Measurements from ENCODE around the gene ETHE1.
"Not testable (repeated sequence)": the region's sequence is repeated elsewhere in the genome, so short reads cannot be mapped to it uniquely, and the experiment has no call there.

ETHE1 gene

DNA sequence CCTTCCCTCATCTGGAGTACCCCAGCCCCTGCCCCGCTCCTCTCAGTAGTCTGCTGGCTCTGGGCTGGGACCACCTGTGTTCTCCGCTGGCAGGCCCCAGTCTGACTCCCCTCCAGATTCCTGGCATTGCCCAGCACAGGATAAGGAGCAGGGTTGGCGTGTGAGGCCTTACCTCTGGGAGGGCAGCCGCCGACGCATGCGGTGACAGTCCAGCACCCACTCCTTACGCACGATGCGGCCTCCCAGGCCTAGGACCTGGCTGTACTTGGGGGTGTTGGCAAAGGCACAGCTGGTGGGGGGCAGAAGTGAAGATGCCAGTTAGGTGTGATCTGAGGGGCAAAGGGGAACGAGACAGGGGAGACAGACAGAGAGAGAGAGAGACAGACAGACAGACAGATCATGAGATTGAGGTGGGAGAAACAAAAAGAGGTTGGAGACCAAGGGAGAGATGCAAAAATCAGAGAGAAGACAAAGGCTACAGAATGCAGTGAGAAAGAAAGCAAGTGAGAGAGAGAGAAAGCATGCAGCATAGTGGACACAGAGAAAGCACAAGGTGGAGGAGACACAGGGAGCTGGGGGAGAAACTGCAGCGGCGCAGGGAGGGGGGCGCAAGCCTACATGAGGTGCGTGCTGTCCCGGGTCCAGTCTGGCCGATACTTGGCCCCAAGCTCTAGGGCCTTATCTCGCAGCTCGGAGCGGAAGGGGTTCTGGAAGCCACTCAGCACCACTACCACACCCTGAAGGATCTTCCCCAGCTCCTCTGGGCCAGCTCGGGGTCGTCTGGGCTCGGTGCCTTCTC is 24.6 kb upstream of the ETHE1 start:
- no peak for DNase-seq

DNA sequence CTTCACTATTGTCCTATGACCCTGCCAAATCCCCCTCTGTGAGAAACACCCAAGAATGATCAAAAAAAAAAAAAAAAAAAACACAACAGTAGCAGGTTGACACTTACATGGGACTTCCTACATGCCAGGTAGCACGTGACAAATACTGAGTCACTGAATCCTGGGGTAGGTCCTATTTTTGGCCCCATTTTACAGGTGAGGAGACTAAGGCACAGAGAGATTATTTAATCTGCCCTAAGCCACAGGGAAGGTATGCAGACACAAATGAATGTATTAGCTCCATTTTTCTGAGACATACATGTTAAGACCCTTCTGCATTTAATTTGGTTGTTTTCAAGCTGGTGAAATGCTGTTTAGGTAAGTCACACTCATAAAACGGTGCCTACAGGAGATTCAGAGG is 21.7 kb upstream of the ETHE1 start:
- no peak for DNase-seq

DNA sequence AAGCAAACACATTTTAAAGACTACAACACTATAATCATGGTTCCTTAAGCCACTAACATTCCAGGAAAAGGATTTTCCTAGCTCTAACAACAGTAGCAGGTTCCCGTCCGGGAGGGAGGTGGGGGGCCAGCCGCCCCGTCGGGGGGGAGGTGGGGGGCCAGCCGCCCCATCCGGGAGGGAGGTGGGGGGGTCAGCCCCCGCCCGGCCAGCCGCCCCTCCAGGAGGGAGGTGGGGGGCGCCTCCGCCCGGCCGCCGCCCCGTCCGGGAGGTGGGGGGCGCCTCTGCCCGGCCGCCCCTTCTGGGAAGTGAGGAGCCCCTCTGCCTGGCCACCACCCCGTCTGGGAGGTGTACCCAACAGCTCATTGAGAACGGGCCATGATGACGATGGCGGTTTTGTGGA is 20.9 kb upstream of the ETHE1 start:
- DNase-seq, result not testable (repeated sequence)

DNA sequence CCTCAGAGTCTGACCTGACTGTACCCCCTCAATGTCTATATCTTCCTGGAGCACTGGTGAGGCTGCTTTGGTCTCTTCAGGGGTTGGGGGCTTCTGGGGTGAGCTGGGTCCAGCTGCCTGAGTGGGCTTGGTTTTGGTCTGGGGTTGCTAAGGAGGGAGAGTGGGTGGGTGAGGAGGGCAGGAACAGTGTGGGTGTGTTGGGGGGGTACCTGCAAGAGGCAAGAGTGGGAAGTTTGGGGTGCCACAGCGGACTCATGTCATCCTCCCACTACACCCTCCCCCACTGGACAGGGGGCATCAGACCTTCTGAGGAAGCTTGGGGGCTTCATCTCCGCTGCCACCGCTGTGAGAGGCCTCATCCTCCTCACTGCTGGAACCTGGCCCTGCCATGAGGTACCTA is 19.6 kb upstream of the ETHE1 start:
- no peak for DNase-seq

DNA sequence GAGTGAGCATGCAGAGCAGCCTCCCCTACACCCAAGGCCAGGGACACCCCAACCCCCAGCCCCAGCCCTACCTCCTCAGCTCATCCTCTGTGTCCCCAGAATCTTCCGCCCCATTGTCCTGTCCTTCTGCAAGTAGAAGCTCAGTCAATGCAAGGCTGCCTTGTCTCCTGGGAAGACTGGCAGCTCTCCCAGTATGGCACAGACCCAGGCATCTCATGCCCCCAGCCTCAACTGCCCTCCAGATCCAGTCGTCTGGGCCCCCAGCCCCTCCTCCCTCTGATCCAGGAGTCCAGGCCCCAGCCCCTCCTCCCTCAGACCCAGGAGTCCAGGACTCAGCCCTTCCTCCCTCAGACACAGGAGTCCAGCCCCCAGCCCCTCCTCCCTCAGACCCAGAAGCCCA is 19.0 kb upstream of the ETHE1 start:
- no peak for DNase-seq

DNA sequence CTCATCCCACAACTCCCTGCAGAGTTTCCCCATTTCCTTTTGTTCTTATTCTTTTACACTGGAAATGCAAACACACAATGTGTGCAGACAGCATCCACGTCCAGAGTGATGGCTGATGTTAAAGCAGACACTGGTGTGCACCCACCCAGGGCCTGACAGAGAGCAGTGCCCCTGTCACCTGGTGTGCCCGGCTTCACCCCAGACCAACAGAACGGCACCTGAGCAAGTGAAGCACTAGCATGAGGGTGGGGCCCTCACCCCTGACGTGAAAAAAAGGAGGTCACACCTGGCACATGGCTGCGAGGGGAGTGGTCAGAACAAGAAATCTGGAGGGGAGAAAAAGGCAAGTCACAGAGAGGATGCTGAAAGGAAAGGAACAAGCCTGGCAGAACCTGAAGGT is 18.3 kb upstream of the ETHE1 start:
- no peak for DNase-seq

DNA sequence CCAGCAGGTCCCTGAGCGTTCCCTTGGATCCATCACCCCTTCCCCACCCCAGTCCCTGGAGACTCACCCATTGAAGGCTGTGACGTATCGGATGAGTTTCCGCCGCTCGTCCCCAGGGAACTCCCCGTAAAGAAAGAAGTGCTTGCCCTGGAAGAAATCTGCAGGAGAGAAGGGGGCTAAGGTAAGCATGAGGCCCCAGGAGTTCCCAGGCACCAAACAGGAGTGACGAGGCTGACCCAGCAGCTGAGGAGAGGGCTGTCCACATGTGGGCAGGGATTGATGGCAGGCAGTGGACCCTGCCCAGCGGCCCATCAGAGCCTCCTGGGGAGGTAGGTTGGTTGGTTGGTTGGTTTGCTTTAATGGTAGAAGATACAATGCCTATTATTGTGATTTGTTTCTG is 17.1 kb upstream of the ETHE1 start:
- DNase-seq, result no peak

DNA sequence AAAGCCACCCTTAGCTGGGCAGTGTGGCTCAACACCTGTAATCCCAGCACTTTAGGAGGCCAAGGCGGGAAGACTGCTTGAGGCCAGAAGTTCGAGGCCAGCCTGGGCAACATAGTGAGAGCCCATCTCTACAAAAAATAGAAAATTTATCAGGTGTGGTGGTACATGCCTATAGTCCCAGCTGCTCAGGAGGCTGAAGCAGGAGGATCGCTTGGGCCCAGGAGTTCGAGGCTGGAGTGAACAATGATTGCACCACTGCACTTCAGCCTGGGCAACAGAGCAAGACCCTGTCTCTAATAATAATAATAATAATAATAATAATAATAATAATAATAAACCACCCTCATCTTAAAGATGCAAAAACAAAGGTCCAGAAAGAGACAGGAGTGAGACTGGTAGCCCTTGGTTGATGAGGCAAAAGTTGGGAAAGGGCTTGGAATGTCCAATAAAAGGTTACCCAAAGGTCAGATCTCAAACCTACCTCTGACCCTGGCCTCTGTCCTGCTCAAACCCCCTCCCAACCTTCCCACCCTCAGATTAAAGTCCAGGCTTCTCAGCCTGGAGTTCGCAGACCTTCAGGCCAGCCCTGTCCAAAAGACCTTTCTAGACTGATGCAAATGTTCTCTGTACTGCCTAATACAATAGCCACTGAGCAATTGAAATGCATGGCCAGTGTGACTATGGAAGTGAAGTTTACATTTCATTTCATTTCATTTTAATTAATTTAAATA is 15.1 kb upstream of the ETHE1 start:
- no peak for DNase-seq

DNA sequence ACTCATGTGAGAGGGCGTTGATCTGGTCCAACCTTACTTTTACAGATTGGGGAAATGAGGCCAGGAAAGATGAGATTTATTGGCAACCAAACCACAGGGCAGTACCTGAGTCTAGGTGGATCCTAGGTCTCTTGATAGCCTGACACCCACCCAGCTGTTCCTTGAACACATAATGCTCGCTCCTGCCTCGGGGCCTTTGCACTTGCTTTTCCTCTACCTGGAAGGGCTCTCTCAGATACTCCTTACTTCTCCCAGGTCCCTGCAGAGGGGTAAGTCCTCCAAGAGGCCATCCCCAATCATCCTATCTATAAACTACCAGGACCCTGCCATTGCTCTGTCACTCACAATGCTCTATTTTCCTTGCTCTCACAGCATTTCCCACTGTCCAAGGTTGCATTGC is 13.4 kb upstream of the ETHE1 start:
- no peak for DNase-seq

DNA sequence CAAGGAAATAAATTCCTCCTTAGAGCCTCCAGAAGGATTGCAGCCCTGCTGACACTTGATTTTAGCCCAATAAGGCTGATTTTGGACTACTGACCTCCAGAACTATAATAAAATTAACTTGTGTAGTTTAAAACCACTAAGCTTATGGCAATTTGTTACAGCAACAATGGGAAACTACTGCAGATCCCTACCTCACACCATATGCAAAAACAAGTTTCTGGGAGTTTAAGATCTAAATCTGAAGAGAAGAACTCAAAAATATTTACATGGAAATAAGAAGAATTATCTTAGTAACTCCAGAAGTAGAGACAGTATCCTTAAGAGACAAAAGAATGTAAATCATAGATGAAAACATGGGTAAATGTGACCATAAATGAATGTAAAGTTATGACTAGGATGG is 11.9 kb upstream of the ETHE1 start:
- DNase-seq, result no peak

DNA sequence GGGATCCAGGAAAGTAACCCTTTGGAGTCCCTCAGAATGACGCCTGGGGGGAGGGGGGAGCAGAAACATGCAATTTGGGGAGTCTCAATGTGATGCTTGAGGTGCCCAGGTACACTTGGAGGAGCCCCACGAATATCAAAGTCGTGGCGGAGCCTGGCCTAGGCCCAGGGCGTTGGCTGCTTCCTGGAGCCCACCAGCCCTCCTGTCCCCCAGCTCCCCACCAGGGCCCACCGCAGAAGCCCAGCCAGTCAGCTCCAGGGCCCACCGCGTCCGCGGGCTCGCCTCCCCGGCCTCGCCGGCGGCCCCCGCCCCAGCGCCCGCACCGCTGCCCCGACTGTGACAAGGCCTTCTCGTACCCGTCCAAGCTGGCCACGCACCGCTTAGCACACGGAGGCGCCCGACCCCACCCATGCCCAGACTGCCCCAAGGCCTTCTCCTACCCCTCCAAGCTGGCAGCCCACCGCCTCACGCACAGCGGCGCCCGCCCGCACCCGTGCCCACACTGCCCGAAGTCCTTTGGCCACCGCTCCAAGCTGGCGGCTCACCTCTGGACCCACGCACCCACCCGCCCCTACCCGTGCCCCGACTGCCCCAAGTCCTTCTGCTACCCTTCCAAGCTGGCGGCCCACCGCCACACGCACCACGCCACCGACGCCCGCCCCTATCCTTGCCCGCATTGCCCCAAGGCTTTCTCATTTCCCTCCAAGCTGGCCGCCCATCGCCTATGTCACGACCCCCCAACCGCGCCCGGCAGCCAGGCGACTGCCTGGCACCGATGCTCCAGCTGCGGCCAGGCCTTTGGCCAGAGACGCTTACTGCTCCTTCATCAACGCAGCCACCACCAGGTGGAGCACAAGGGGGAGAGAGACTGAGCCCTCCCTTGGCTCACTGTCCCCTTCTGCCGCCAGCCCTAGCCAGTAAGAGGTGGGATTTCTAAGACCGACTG is 8.1 kb upstream of the ETHE1 start:
- peak in 1 of 2 donors; percentile 19 for DNase-seq

DNA sequence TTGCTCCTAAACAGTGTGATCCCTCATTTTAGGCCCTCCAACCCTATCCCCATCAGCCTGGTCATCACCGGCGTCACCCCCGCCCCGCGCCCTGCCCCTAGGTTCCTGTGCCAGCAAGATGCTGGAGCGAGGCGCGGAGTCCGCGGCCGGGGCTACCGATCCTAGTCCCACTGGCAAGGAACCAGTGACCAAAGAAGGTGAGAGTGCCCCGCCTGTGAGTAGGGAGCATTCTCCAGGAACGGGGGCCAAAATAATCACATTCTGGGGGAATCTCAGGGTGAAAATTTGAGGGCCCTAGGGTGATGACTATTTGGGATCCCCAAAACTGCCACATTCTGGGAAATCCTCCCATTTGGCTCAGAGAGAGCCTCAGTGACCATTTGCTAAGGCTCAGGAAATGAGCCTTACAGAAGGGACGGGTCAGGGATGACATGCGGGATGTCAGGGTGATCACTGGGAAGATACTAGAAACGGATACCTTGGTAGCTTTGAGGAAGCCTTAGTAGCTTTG is 7.4 kb upstream of the ETHE1 start:
- no peak for DNase-seq

DNA sequence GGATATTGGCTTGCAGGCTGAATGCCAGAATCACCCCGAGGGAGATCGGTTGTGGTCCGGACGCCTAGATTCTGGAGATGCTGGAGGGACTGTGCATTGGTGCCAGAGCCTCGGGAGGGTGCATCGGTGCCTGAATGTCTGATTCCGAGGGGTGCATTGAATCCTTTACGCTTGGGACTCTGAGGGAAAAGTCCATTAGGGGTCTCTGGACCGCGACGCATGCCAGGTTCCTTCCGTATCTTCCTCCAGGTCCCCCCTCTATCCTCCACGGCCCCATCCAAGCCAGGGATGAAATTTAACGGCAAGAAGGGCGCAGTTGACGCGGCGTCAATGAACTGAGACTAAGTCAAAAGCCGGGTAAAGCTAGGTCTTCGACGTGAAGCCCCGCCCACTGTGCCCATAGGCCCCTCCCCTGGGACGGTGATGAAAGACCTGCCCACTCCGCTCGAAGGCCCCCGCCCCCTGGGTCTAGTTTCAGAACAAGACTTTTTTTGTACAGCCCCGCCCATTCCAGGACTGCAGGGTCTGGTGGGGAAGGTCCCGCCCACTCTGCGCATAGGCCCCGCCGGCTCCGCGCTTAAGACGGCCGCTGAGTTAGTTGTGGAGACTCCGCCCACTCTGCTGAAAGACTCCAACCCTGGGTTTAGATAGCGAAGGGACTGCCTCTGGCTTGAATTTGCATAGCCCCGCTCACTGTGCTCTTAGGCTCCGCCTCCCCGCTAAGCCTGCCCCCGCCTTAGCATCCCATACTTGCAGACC is 6.7 kb upstream of the ETHE1 start:
- DNase-seq, result peak; percentile 95 to 97

DNA sequence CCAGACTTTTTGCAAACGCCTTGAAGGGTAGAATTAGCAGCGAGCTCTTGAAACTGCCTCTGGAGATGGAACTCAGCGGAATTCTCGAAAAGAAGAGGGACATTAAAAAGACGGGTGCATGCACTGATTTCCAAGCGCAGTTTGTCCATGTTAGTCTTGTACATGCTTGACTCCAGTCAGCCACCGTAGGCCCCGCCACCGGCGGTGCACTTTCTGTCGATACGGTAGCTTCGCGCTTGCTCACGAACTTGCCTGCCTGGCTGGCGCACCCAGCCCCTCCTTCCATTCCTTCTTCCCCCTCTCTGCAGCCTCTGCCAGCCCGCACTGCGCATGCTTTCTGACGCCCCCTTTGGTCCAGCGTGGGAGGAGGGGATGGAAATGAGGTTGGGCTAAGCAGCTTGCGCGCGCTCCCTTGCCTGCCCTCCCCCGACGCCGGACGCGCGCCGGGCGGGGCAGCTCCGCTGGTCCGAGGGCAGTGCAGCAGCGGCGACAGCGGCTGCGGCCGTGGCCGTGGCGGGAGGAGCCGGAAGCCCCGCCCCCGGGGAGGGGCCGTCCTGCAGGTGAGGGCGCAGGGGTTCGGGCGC is 6.1 kb upstream of the ETHE1 start, which contains the start of gene ZNF575:
Gene ZNF575 (plus strand): TSS at position 227 of the 584 bp plus-strand sequence. CDS start 1,235 bp downstream, outside the sequence.
- DNase-seq, result peak; percentile 96 to 97

DNA sequence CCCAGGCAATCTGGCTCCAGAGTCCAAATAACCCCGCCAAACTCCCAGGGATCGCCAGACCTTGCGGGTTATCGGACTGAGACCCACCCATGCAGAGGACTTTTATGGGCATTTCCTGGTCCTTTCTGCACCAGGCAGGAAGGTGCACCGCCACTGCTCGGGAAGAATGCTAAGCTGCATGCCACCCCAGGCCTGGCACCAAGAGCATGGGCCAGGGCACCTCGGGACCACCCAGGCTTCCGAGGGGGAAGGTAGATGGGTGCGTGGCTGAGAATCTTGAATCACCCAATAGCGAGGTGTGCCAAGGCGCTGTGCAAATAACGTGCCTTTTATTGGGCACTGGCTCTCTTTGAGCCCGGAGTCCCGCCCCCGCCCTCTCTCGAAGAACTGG is 5.6 kb upstream of the ETHE1 start:
- DNase-seq, result no peak

DNA sequence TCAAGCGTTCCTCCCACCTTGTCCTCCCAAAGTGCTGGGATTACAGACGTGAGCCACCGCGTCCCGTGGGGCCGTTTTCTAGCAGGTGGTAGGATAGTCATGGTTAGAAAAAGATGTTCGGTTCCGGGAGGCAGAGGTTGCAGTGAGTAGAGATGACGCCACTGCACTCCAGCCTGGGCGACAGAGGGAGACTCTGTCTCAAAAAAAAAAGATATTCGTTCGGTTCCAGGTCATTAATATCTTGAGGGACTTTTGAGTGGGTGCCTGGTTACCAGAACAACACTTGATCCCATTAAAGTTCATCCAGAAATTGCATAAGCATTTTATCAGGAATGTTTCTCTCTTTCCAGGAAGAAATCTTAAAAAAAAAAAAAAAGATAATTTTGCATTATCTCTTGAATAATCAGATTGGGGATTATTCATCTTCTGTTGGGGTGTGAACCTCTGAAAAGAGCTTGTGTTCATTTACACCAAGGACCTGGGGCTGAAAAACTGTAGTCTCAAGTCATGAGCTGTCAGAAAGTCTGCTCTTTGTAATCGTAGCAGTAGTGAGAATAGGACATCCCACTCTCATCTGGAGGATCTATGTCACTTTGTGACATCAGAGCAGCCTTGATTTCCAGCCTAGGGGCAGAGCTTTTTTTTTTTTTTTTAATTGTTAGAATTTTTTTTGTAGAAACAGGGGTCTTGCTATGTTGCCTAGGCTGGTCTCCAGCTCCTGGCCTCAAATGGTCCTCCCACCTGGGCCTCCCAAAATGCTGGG is 1.0 kb upstream of the ETHE1 start:
- no peak for DNase-seq

DNA sequence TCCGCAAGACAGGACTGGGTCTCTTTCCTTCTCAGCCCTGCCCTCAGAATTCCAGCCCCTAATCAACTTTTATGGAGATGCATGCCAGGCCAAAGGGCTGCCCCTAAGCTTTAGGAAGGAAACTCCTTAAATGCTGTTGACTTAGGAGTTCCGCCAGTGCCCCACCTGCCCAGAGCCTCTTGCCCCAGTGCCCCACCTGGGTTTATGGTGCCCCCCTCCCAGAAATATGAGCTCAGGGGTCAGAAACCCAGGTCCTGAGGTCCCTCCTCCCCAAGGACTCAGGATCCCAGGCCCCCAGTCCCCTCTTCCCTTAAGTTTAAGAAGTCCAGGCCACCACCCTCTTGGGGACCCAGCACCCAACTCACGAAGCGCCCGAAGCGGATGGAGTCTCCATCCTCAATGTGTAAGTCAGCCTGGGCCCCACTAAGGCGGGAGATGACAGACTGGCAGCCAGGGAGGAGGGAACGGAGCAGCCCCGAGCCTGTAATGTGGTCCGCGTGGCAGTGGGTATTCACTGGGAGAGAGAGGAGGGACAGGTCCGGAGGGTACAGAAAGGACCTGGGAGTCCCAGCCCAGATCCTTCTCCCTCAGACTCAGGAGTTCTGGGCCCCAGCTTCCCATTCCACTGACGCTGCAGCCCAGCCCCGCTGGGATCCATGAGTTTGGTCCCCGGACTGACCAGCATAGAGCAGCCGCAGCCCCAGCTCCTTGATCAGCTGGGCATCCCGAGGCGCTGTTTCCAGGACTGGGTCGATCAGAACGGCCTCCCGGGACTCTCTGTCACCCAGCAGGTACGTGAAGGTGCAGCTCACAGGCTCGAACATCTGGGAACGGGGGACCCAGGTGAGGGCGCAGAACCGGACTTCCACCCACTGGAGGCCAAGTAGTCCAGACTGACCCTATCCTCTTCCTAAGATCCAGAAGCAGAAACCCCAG is 897 bp downstream of the ETHE1 start:
- DNase-seq, result peak in 1 of 2 donors; percentile 25

DNA sequence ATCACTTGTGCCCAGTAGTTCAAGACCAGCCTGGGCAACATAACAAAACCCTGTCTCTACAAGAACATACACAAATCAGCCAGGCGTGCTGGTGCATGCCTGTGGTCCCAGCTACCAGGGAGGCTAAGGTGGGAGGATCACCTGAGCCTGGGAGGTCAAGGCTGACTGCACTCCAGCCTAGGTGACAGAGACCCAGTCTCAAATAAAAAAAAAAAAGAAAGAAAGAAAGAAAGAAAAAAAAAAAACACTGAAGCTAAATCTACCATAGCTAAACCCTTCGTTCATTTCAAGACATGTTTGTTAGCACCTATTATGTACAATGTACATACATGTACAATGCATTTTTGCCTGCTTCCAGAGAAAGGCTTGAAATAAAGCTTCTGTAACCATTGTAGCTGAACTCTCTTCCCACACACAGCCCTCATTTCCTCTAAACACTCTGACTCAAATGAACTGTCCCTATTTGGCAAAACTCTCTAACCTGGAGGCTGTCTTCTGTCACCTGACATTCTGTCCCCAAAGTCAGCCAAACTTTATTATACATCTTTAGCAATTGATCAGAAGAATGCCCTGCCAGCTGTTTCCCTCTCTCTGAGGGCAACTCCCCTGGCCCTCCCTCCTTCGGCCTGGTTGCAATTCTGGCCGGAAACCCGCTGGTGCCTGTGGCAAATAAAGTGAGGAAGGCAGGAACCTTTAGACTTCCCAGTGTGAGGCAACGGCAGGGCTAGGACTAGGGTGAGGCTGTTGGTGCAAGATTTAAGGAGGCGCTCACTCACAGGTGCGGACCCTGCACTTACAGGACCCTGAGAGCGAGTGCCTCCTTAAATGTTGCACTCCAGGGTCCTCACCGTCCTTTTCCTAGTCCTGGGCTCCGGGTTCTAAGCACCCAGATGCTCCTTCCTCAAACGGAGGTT is 1.8 kb downstream of the ETHE1 start:
- peak; percentile 73 to 74 for DNase-seq

Measured in inflammatory macrophage (primary cell).